Fibroblast of lung (primary cell): ENCODE results near the gene HOXA13. TPM values are rescaled to one million over a fixed set of nuclear protein-coding genes. Genes with fewer than 3 reads are reported as not detected.

ENCODE experiments used
- DNase-seq, 2 donors: peaks; one replicate each; pipeline versions ENCODE4 v3.0.0 to v3.0.0-alpha.2; 2010; ENCODE audit warnings: low read depth in 2 of 2
- H2AFZ ChIP-seq: 2 replicates; pipeline ENCODE4 v1.5.1; 2012; ENCODE audit warnings: low read length, control low read depth, inconsistent platforms
- H3K27ac ChIP-seq: 2 replicates; pipeline ENCODE4 v1.5.1; 2011; ENCODE audit warnings: low read length, control low read depth; ENCODE audit not compliant: insufficient read depth
- H3K27me3 ChIP-seq: 2 replicates; pipeline ENCODE4 v1.5.1; 2011; ENCODE audit warnings: mild to moderate bottlenecking, low read length; ENCODE audit not compliant: control insufficient read depth, insufficient read depth
- H3K36me3 ChIP-seq: 2 replicates; pipeline ENCODE4 v1.5.1; 2011; ENCODE audit warnings: low read length; ENCODE audit not compliant: control insufficient read depth, insufficient read depth
- H3K4me1 ChIP-seq: 2 replicates; pipeline ENCODE4 v1.5.1; 2011; ENCODE audit warnings: low read length; ENCODE audit not compliant: control insufficient read depth, insufficient read depth; ENCODE audit errors: extremely low read depth
- H3K4me2 ChIP-seq: 2 replicates; pipeline ENCODE4 v1.5.1; 2011; ENCODE audit warnings: low read length, control low read depth; ENCODE audit not compliant: insufficient read depth; ENCODE audit errors: extremely low read depth
- H3K4me3 ChIP-seq, 4 experiments: fragments of 200-600 bp in 1 of 4; sonication (generic) in 1 of 4; replicated peaks in 1 of 4; 2 replicates each; pipeline ENCODE4 v1.5.1; 2011 to 2016; ENCODE audit warnings: low read length in 4 of 4, low read depth in 3 of 4, mild to moderate bottlenecking in 3 of 4, control low read depth in 2 of 4, inconsistent platforms in 1 of 4, mixed read lengths in 1 of 4; ENCODE audit not compliant: insufficient read depth in 1 of 4; ENCODE audit errors: control extremely low read depth in 1 of 4
- H3K79me2 ChIP-seq: 2 replicates; pipeline ENCODE4 v1.5.1; 2012; ENCODE audit warnings: mild to moderate bottlenecking, low read length, inconsistent platforms; ENCODE audit not compliant: control insufficient read depth, insufficient read depth
- H3K9ac ChIP-seq: 2 replicates; pipeline ENCODE4 v1.5.1; 2011; ENCODE audit warnings: mild to moderate bottlenecking, low read length, control low read depth; ENCODE audit not compliant: insufficient read depth
- H3K9me3 ChIP-seq: 2 replicates; pipeline ENCODE4 v1.5.1; 2012; ENCODE audit warnings: low read depth, low read length; ENCODE audit not compliant: control insufficient read depth, insufficient read depth
- H4K20me1 ChIP-seq: 2 replicates; pipeline ENCODE4 v1.5.1; 2011; ENCODE audit warnings: low read length; ENCODE audit not compliant: control insufficient read depth, insufficient read depth; ENCODE audit errors: extremely low read depth
- CTCF ChIP-seq, 2 donors: IDR thresholded peaks in 1 of 2; conservative IDR thresholded peaks in 1 of 2; 1 replicate in 1 of 2; 2 replicates in 1 of 2; pipeline ENCODE4 v1.5.1; 2011 to 2012; ENCODE audit warnings: low read length in 2 of 2, control low read depth in 1 of 2, inconsistent platforms in 1 of 2, low read depth in 1 of 2, mild to moderate bottlenecking in 1 of 2
- EZH2 ChIP-seq: IDR thresholded peaks from 2 replicates; pipeline ENCODE4 v1.5.1; 2012; ENCODE audit warnings: low read length, control low read depth, mild to moderate bottlenecking; ENCODE audit errors: missing control alignments
- polyA plus RNA-seq, 2 donors: library from polyadenylated mRNA; depleted of rRNA in 1 of 2; stranded (reverse) in 1 of 2; unstranded in 1 of 2; fragments of >200 nt; gene quantifications; 2 replicates each; pipeline ENCODE4 v1.2.1, GENCODE V29; 2011 to 2012; ENCODE audit warnings: missing spikeins in 1 of 2
- total RNA-seq: library from RNA; depleted of rRNA; stranded (reverse); fragments of >200 nt; gene quantifications from 2 replicates; pipeline ENCODE4 v1.2.1, GENCODE V29; 2014

HOXA13 gene
- total and polyA plus RNA-seq, 2 donors (not counting 1 experiment from before 2014, with no cell fraction given), result not detected

GRCh38 chr7:27164045-27164366 lies 35.9 kb downstream of the HOXA13 start:
- no peak overlapping the region for H3K4me3 ChIP-seq

GRCh38 chr7:27163288-27164044 lies 36.4 kb downstream of the HOXA13 start:
- TF ChIP-seq EZH2 (no peak), CTCF (conservative IDR thresholded peaks at IDR 0.05 in 1 of 2, IDR thresholded peaks at IDR 0.05 in 1 of 2; ENCODE audit: low read depth in 1 of 2, low read length in 2 of 2) (no peak)
- Histone ChIP-seq H3K79me2 (no peaks in the 10 kb centered on the region), H3K27me3 (peaks cover 51% of the 10 kb centered on the region), H3K4me1 (no peaks in the 10 kb centered on the region), H3K36me3 (no peaks in the 10 kb centered on the region), H3K9ac (no peak overlapping the region), H4K20me1 (no peaks in the 10 kb centered on the region), H3K4me2 (no peak overlapping the region), H2AFZ (no peak overlapping the region), H3K4me3 (no peak overlapping the region), H3K27ac (no peak overlapping the region), H3K9me3 (no peaks in the 10 kb centered on the region)
- DNase-seq, result no peak

More at GRCh38 chr7:27164045-27164366, 35.9 kb downstream of the HOXA13 start:
- no peak overlapping the region for H3K27ac ChIP-seq
- no peak overlapping the region for H3K4me2 ChIP-seq
- no peaks in the 10 kb centered on the region for H4K20me1 ChIP-seq
- no peak overlapping the region for H3K9ac ChIP-seq
- H3K4me1 ChIP-seq, result no peaks in the 10 kb centered on the region
- no peak for DNase-seq
- no peaks in the 10 kb centered on the region for H3K9me3 ChIP-seq
- no peak overlapping the region for H2AFZ ChIP-seq
- peak; percentile 38 for TF ChIP-seq EZH2
- TF ChIP-seq CTCF (conservative IDR thresholded peaks at IDR 0.05 in 1 of 2, IDR thresholded peaks at IDR 0.05 in 1 of 2; ENCODE audit: low read depth in 1 of 2, low read length in 2 of 2), result no peak
- H3K36me3 ChIP-seq, result no peaks in the 10 kb centered on the region
- no peaks in the 10 kb centered on the region for H3K79me2 ChIP-seq
- H3K27me3 ChIP-seq, result peaks cover 56% of the 10 kb centered on the region

GRCh38 chr7:27162561-27163287 lies 37.2 kb downstream of the HOXA13 start:
- no peak overlapping the region for H3K4me3 ChIP-seq
- no peaks in the 10 kb centered on the region for H4K20me1 ChIP-seq
- H2AFZ ChIP-seq, result no peak overlapping the region
- H3K4me2 ChIP-seq, result no peak overlapping the region
- H3K27me3 ChIP-seq, result peaks cover 43% of the 10 kb centered on the region
- H3K9ac ChIP-seq, result no peak overlapping the region
- H3K79me2 ChIP-seq, result no peaks in the 10 kb centered on the region
- no peaks in the 10 kb centered on the region for H3K36me3 ChIP-seq
- no peak for TF ChIP-seq EZH2
- no peak for TF ChIP-seq CTCF (conservative IDR thresholded peaks at IDR 0.05 in 1 of 2, IDR thresholded peaks at IDR 0.05 in 1 of 2; ENCODE audit: low read depth in 1 of 2, low read length in 2 of 2)
- no peak for DNase-seq
- H3K27ac ChIP-seq, result no peak overlapping the region
- H3K4me1 ChIP-seq, result no peaks in the 10 kb centered on the region
- no peaks in the 10 kb centered on the region for H3K9me3 ChIP-seq
